SJCRH30 (cell line): ENCODE measurements around the gene GLG1. TPM values are rescaled to one million over a fixed set of nuclear protein-coding genes. Genes with fewer than 3 reads are reported as not detected.

Experiments used
- DNase-seq, 2 experiments: peaks; one replicate each; pipeline ENCODE4 v3.0.0-alpha.2; 2015 to 2020
- H3K27ac ChIP-seq: fragments of 250-450 bp; sonication (Bioruptor Pico); 2 replicates; pipeline ENCODE4 v1.5.1; 2020; ENCODE audit warnings: mild to moderate bottlenecking, moderate library complexity
- H3K27me3 ChIP-seq: fragments of 250-450 bp; sonication (Bioruptor Pico); 2 replicates; pipeline ENCODE4 v1.5.1; 2020; ENCODE audit warnings: mild to moderate bottlenecking, moderate library complexity
- H3K36me3 ChIP-seq: fragments of 250-450 bp; sonication (Bioruptor Pico); 2 replicates; pipeline ENCODE4 v1.5.1; 2020; ENCODE audit warnings: mild to moderate bottlenecking, moderate library complexity
- H3K4me1 ChIP-seq: fragments of 250-450 bp; sonication (Bioruptor Pico); 2 replicates; pipeline ENCODE4 v1.5.1; 2020; ENCODE audit warnings: mild to moderate bottlenecking, moderate library complexity
- H3K4me3 ChIP-seq: fragments of 250-450 bp; sonication (Bioruptor Pico); 2 replicates; pipeline ENCODE4 v1.5.1; 2020; ENCODE audit warnings: mild to moderate bottlenecking, moderate library complexity
- H3K9me3 ChIP-seq: fragments of 250-450 bp; sonication (Bioruptor Pico); replicated peaks from 2 replicates; pipeline ENCODE4 v1.5.1; 2020; ENCODE audit warnings: mild to moderate bottlenecking, moderate library complexity
- total RNA-seq: library from RNA; depleted of rRNA; stranded (reverse); fragments of >200 nt; shearing (Covaris generic); gene quantifications from 2 replicates; pipeline ENCODE4 v1.2.3, GENCODE V29; 2014

The GLG1 gene
- total RNA-seq, 1 experiment from 2014 or later, result 45.4 TPM

DNA sequence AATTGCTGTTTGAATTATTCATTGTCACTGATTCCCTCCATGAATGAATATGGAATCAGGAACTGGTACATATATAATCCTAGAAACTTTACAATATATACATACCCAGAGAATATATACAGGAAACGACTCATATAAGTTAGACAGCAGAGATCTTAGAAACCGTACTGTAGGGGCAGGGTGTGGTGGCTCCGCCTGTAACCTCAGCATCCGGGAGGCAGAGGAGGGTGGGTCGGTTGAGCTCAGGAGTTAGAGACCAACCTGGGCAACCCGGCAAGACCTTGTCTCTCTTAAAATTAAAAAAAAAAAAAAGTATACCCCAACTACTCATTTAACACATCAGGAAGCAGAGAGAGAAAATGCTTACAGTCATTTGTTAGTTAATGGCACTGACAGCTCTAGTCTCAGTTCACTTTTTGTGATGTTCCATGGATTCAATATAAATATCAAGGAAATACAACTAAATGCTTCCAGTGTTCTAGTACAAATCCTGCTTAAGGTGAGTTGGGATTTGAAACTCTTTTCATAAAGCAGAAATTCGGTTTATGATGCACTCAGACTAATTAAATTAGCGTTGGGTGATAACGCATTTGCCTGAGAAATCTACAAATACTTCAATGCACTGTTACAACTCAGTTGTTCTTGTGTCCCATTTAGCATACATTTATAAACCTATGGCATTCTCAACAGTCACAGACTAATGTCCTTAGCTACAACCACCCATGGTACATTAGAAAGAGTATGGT is 5.6 kb downstream of the GLG1 start:
- Histone ChIP-seq H3K4me1 (no peaks in the 10 kb centered on the region; the same call in 1 of the 2 replicates), H3K27ac (no peak overlapping the region), H3K36me3 (no peaks in the 10 kb centered on the region), H3K9me3 (no peaks in the 10 kb centered on the region), H3K27me3 (no peaks in the 10 kb centered on the region), H3K4me3 (no peak overlapping the region)
- DNase-seq, result no peak

DNA sequence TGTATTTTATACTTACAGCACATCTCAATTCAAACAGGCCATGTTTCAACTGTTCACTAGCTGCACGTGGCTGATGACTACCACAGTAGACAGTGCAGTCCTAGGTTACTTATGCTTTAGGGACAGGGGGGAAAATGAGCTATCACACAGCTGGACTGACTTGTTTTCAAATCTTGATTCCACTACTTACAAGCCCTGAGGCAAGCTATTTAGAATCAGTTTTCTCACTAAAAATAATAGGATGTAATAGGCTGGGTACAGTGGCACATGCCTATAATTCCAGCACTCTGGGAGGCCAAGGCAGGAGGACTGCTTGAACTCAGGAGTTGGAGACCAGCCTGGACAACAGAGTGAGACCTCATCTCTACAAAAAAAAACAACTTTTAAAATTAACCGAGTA is 10.3 kb downstream of the GLG1 start:
- no peak for DNase-seq
- no peaks in the 10 kb centered on the region for H3K27me3 ChIP-seq
- no peak overlapping the region for H3K4me3 ChIP-seq
- no peaks in the 10 kb centered on the region for H3K4me1 ChIP-seq
- no peaks in the 10 kb centered on the region for H3K9me3 ChIP-seq
- H3K27ac ChIP-seq, result no peak overlapping the region
- no peaks in the 10 kb centered on the region for H3K36me3 ChIP-seq

DNA sequence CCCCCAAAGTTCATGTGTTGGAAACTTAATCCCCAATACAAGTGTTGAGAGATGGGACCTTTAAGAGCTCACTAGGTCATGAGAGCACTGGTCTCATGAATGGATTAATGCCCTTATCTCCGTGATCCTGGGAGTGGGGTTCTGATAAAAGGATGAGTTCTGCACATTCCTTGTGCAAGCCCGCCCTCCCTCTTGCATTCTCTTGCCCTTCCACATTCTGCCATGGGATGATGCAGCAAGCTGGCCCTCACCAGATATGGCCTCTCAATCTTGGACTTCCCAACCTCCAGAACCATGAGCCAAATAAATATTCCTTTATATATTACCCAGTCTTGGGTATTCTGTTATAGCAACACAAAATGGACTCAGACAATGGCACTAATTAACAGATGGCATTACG is 14.1 kb downstream of the GLG1 start:
- no peak for DNase-seq
- no peaks in the 10 kb centered on the region for H3K9me3 ChIP-seq
- H3K36me3 ChIP-seq, result no peaks in the 10 kb centered on the region
- H3K4me1 ChIP-seq, result no peaks in the 10 kb centered on the region
- H3K27ac ChIP-seq, result no peak overlapping the region
- H3K4me3 ChIP-seq, result no peak overlapping the region
- H3K27me3 ChIP-seq, result no peaks in the 10 kb centered on the region

DNA sequence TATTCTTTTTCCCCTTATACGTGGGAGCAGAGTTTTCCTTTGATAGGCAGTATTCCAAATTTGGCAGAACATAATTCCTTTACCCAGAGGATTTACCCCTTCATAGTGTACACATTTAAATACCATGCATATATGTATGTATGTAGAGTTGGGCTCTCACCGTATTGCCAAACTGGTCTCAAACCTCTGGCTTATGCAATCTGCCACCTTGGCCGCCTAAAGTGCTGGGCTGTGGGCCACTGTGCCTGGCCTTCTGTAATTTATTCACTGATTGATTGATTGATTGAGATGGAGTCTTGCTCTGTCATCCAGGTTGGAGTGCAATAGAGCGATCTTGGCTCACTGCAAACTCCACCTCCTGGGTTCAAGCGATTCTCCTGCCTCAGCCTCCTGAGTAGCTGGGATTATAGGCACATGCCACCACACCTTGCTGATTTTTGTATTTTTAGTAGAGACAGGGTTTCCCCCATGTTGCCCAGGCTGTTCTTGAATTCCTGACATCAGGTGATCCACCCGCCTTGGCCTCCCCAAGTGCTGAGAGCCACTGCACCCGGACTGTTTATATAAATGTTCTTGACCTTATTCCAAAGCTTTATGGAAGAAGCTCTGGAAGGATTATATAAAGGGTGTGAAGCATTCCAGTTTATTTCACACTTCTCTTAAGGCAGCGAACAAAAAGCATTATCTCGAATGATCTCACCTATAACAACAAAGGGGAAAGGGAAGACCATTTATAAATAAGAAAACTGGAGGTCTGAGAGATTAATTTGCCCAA is 14.9 kb downstream of the GLG1 start:
- no peak overlapping the region for H3K4me3 ChIP-seq
- DNase-seq, result no peak
- H3K4me1 ChIP-seq, result no peaks in the 10 kb centered on the region
- H3K9me3 ChIP-seq, result no peaks in the 10 kb centered on the region
- no peak overlapping the region for H3K27ac ChIP-seq
- no peaks in the 10 kb centered on the region for H3K36me3 ChIP-seq
- H3K27me3 ChIP-seq, result no peaks in the 10 kb centered on the region

DNA sequence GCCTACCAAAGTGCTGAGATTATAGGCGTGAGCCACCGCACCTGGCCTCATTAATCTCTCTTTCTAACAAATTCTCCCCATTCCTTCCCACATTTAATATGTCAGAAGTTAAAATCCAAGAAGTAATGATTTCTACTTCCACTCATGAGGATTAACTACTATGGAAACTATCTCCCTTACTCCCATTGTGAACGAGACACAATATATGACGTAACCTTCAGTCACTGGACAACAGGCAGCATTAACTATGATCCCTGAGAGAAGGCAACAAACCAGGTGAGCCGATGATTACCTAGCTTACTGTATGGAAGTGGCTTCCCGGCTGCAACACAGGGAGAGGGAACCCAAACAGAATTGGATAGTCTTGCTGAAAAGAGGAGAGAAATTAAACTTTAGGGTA is 20.0 kb downstream of the GLG1 start:
- no peak overlapping the region for H3K4me3 ChIP-seq
- no peaks in the 10 kb centered on the region for H3K27me3 ChIP-seq
- no peak for DNase-seq
- no peaks in the 10 kb centered on the region for H3K9me3 ChIP-seq
- no peaks in the 10 kb centered on the region for H3K4me1 ChIP-seq
- no peaks in the 10 kb centered on the region for H3K36me3 ChIP-seq
- H3K27ac ChIP-seq, result no peak overlapping the region

DNA sequence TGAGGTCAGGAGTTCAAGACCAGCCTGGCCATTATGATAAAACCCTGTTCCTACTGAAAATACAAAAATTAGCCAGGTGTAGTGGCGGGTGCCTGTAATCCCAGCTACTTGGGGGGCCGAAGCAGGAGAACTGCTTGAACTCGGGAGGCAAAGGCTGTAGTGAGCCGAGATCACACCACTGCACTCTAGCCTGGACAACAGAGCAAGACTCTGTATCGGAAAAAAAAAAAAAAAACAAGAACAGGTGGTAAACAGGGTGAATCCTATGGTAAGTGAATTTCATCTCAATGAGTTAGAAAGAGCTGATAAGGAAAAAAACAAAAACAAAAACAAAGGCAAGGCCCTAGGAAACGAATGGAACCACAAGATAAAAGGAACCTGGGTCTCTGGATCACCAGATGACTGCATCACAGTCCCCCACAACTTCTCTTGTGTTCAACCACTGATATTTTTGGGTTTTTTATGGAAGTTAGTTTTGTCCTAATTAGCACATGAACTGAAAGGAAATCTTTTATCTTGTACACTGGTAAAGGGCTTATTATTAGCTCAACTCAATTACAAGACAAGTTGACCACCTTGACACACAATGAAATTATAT is 21.0 kb downstream of the GLG1 start:
- Histone ChIP-seq H3K27me3 (no peaks in the 10 kb centered on the region), H3K4me3 (no peak overlapping the region), H3K27ac (no peak overlapping the region), H3K9me3 (no peaks in the 10 kb centered on the region), H3K36me3 (no peaks in the 10 kb centered on the region), H3K4me1 (no peaks in the 10 kb centered on the region)
- DNase-seq, result no peak

DNA sequence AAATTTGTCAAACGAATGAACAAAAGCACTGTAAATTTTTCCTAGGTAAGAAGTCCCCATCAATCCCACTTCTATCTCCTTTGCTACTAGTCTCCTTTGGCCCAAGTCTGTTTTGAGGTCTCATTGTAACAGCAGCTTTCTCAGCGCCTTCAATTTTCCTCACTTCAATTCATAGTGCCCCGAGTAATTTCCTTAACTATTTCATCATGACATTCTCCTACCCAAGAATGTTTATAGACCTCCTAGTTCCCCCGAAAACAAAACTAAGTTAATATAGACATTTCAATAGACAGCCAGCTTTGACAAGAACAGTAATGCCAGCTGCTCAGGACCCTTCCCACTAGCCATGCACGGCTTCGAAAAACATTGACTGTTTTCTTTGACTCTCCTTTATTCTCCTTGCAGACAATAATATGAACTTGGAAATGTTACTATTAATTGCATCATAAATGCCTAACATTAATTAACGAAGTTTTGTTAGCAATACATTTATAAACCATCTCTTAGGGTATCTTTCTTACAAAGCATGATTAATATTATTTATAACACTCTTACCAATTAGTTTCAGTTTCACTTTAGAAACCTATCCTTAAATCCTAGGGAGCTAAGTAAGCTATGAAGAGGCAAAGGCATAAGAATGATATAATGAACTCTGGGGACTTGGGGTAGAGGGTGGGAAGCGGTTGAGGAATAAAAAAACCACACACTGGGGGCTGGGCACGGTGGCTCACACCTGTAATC is 22.8 kb downstream of the GLG1 start:
- Histone ChIP-seq H3K27ac (no peak overlapping the region), H3K4me3 (no peak overlapping the region), H3K27me3 (no peaks in the 10 kb centered on the region), H3K9me3 (no peaks in the 10 kb centered on the region), H3K4me1 (peaks cover 4% of the 10 kb centered on the region; the same call in 1 of the 2 replicates), H3K36me3 (no peaks in the 10 kb centered on the region)
- no peak for DNase-seq

DNA sequence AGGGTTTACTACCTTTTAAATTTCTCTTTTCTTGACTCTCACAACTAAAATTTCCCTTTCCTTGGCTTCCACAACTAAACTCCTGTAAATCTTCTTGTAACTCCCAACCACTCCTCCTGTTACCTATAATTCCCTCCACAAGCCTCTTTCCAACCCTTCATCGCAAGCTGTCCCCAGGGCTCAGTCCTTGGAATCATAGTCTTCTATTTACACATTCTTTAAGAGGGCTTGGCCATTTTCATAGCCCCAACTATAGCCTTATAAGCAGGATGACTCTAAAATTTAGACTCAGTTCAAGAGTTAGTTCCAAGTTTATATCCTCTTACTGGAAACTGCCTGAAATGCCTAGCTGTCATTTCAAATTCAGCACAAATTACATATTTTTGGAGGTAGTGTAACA is 23.9 kb downstream of the GLG1 start:
- DNase-seq, result no peak
- Histone ChIP-seq H3K4me1 (peaks cover 4% of the 10 kb centered on the region; the same call in 1 of the 2 replicates), H3K36me3 (no peaks in the 10 kb centered on the region), H3K27me3 (no peaks in the 10 kb centered on the region), H3K9me3 (no peaks in the 10 kb centered on the region), H3K4me3 (no peak overlapping the region), H3K27ac (no peak overlapping the region)

DNA sequence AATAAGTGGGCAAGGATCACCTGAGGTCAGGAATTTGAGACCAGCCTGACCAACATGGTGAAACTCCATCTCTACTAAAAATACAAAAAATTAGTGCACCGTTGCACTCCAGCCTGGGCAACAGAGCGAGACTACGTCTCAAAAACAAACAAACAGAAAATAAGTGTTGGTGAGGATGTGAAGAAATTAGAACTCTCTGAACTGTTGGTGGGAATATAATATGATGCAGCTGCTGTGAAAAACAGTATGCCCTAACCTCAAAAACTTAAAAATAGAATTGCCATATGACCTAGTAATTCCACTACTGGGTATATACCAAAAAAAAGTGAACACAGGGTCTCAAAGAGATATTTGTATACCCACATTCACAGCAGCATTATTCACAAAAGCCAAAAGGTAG is 26.1 kb downstream of the GLG1 start:
- Histone ChIP-seq H3K9me3 (no peaks in the 10 kb centered on the region), H3K27me3 (no peaks in the 10 kb centered on the region), H3K36me3 (no peaks in the 10 kb centered on the region), H3K27ac (no peak overlapping the region), H3K4me1 (peaks cover 4% of the 10 kb centered on the region; the same call in 1 of the 2 replicates), H3K4me3 (no peak overlapping the region)
- peak in 1 of 2 experiments; percentile 30 for DNase-seq

DNA sequence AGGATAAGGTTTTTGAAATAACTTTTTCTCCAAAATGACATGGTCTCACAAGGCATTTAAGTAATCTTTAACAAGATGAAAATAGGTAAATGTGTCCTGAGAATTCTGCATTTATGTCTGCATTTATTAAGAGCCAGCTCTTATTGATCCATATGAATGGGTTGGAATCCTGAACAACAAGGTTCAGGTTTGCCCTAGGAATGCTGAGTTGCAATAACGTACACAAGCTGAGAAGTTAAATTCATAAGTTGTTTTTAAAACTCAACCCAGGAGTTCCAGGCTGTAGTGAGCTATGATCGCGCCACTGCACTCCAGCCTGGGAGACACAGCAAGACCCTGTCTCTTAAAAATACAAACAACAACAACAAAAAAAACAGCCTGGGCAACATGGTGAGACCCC is 28.1 kb downstream of the GLG1 start:
- H3K36me3 ChIP-seq, result no peaks in the 10 kb centered on the region
- H3K27me3 ChIP-seq, result no peaks in the 10 kb centered on the region
- H3K4me3 ChIP-seq, result no peak overlapping the region
- H3K4me1 ChIP-seq, result peaks cover 4% of the 10 kb centered on the region; the same call in 1 of the 2 replicates
- no peaks in the 10 kb centered on the region for H3K9me3 ChIP-seq
- no peak for DNase-seq
- no peak overlapping the region for H3K27ac ChIP-seq

DNA sequence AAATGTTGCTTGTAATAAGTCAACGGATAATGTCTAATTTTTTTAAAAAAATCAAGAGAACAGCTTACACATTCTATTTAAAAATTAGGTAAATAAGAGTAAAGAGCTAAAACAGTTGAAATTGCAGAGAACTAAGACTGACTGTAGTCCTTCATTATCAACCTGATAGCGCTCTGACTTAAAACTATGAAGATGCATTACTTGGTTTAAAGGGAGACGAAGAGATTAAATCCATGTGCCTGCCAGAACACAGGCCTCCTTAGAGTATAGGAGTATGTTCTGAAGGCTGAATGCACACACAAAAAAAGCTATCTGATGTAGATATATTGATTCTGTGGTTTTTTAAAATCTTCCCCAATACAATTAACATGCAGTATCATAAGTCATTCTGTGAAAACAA is 28.5 kb downstream of the GLG1 start:
- Histone ChIP-seq H3K27ac (no peak overlapping the region), H3K4me1 (peaks cover 4% of the 10 kb centered on the region; the same call in 1 of the 2 replicates)

DNA sequence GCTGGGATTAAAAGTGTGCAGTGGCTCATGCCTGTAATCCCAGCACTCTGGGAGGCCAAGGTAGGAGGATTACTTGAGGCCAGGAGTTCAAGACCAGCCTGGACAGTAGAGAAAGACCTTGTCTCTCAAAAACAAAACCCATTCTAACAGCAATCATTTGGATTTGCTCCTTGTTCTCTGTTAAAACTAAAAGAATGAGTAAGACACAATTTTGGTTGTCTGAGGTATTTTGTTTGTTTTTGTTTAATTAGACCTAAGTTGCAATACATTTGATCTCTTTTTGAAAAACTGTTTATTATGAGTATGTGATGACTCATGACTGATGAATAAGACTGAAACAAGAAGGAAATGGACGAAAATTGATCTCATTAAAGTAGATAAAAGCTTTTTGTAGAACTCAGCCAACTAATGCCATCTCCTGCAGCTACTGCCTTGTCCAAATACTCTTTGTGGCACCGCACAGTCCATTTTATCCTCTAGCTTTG is 29.0 kb downstream of the GLG1 start:
- Histone ChIP-seq H3K27me3 (no peaks in the 10 kb centered on the region), H3K27ac (no peak overlapping the region), H3K36me3 (no peaks in the 10 kb centered on the region), H3K9me3 (no peaks in the 10 kb centered on the region), H3K4me3 (no peak overlapping the region), H3K4me1 (peaks cover 4% of the 10 kb centered on the region; the same call in 1 of the 2 replicates)
- DNase-seq, result no peak

More for the DNA sequence above, 28.5 kb downstream of the GLG1 start:
- no peak overlapping the region for H3K4me3 ChIP-seq
- no peaks in the 10 kb centered on the region for H3K9me3 ChIP-seq
- H3K36me3 ChIP-seq, result no peaks in the 10 kb centered on the region
- no peak for DNase-seq
- no peaks in the 10 kb centered on the region for H3K27me3 ChIP-seq

DNA sequence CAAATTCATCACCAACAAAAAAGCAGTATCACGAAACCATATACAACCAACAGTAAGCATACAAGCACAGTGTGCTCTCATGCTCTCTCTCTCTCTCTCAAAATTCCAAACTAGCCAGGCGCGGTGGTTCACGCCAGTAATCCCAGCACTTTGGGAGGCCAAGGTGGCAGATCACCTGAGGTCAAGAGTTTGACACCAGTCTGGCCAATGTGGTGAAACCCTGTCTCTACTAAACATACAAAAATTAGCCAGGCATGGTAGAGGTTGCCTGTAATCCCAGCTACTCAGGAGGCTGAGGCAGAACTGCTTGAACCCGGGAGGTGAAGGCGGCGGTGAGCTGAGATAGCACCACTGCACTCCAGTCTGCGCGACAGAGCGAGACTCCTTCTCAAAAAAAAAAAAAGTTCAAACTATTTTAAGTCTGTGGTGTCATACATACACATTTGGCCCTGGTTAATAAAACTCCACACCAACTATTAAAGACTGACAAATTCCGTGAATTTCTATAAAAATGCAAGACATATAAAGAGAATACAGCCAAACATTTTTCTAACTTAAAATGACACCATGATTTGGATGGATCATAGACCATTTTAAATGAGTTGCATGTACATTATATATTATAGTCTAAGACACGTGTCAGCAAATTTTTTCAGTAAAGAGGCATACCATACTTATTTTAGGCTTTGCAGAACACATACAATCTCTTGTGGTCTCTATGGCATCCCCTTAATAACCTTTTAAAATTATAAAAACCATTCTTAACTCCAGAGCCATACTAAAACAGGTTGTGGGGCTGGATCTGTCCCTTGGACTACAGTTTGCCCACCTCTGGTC is 30.9 kb downstream of the GLG1 start:
- H3K36me3 ChIP-seq, result no peaks in the 10 kb centered on the region

More for the DNA sequence above, 30.9 kb downstream of the GLG1 start:
- H3K27ac ChIP-seq, result no peak overlapping the region
- no peaks in the 10 kb centered on the region for H3K9me3 ChIP-seq
- DNase-seq, result no peak
- no peak overlapping the region for H3K4me3 ChIP-seq
- H3K4me1 ChIP-seq, result peaks cover 4% of the 10 kb centered on the region; the same call in 1 of the 2 replicates
- H3K27me3 ChIP-seq, result no peaks in the 10 kb centered on the region
